UCSD-AML1 (cell line): ENCODE results near the gene SLC16A8.
"Not testable (repeated sequence)": the region's sequence is repeated elsewhere in the genome, so short reads cannot be mapped to it uniquely, and the experiment has no call there.

Source experiments
- DNase-seq: peaks from one replicate; lab custom pipeline; 2025; ENCODE audit not compliant: unreplicated experiment; lab: John Stamatoyannopoulos, UW

Gene SLC16A8

DNA sequence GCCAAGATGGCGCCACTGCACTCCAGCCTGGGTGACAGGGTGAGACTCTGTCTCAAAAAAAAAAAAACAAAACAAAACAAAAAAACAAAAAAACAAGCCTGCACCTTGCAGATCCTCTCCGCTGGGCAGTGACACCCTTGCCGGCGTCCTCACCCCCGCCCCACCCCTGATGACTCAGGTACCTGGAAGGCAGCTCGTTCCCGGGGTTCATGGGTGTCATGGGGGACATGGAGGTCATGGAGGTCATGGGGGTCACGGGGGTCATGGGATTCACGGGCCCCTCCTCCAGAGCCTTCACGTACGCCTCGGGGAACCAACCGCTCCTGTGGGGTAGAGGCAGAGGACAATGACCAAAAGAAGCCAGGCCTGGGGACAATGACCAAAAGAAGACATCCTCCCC lies 3.0 kb upstream of the SLC16A8 start:
- DNase-seq, result no peak

- no peak for DNase-seq
Observed at GRCh38 chr22:38086001-38086845, 2.2 kb upstream of the SLC16A8 start.

DNA sequence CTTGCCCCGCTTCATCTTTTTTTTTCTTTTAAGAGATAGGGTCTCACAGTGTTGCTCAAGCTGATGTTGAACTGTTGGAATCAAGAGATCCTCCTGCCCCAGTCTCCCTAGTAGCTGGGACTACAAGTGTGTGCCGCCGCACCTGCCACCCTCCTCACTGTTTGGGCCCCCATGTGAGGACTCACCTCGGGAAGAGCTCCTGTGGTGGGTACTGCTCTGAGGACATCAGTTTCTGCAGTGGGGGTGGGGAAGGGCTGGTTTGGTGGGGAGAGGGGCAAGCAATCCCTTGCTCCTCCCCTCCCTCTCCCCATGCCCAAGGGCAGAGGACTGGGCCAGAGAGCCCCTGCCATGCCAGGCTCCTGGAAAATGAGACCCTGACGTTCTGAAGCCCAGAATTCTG lies 1.5 kb upstream of the SLC16A8 start:
- DNase-seq, result no peak

- no peak for DNase-seq
Observed at GRCh38 chr22:38085056-38085455, 1.1 kb upstream of the SLC16A8 start.

GRCh38 chr22:38082986-38083710 lies 836 bp downstream of the SLC16A8 start:
- no peak for DNase-seq

DNA sequence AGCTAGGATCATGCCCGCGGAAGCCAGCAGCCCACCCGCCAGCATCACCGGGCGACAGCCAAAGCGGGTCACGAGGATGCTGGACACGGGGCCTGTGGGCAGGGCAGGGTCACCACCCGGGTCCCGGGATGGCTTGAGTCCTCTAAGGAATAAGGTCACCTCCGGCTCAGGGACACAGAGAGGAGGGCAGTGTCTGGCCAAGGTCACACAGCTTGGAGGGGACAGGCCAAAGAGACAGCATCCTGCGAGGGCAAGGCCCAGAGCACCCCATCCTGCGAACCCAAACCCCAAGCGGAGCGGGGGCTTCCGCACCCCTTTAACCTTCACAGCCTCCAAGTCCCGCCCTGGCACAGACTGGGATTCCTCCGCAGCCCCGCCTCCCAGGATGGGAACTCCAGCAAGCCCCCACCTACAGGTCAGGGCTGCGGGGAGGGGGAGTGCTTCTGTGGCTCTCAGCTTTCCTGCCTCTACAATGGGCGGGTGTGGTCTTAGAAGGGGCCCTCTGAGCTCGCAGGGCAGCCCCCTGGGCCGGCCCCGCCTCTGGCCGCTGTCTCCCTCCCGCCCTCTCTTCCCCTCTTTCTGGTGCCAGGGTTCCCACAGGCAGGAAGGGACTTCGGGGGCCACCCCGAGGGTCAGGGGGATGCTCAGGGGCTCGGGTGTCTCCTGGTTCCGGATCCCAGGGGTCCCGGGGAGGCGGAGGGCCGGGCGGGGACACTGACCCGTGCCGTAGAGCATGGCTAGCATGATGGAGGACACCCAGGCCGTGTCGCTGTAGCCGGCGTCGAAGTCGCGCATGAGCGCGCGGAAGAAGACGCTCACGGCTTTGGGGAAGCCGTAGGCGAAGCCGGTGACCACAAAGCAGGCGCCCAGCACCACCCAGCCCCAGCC lies 1.8 kb downstream of the SLC16A8 start:
- no peak for DNase-seq

DNA sequence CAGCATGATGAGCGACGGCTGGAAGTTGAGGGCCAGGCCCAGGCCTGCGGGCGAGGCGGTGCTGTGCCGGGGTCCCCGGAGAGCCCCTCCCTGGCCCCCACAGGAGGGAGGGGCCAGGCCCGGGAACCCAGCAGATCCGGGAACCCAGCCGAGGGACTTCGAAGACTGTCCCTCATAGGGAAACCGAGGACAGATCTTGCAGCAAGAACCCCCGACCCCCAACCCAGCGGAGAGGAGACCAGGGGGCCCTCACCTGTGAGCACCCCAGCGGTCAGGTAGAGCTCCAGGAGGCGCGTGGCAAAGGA lies 2.4 kb downstream of the SLC16A8 start:
- DNase-seq, result no peak

DNA sequence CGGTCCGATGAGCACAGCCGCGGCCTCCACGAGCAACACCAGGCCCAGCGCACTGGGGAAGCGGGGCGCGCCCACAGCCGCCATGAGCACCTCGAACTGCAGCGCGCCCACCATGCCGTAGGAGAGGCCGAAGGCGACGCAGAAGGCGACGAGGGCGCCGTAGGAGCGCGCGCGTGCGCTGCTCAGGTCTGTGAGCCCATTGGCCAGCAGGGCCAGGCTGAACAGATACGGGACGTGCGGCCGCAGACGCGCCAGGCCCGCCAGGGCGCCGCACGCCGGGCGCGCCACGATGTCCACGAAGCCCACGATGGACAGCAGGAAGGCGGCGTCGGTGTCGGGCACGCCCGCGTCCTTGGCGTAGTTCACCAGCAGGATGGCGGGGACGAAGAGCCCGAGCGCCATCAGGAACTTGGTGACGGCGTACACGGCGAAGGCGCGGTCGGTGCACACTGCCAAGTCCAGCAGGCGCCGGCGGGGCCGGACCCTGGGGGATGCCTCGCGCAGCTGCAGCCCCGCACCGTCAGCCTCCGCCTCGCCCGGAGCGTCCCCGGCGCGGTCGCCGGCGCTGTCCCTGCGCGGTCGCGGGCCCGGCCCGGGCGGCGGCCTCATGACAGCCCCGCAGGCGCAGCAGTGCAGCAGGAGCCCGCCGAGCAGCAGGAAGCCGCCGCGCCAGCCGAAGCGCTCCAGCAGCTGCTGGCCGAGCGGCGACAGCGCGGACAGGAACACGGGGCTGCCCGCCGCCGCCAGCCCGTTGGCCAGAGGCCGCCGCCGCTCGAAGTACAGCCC lies 2.9 kb downstream of the SLC16A8 start:
- no peak for DNase-seq

DNA sequence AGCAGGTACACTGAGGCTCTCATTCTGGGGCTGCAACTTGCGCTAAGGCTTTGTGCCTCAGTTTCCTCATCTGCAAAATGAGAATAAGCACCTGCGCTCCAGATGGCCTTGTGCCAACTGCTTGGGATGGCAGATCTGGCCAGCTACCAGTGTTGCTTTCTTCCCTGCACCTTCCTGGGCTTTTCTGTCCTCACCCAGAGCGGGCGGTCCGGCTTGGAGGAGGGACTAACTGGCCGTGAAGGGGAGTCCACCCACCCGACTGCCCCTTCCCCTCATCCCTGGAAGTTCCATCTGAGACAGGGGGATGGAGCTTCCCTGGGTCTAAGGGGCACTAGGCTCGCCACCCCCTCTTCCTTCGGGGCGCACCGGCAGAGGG lies 3.5 kb downstream of the SLC16A8 start:
- no peak for DNase-seq

DNA sequence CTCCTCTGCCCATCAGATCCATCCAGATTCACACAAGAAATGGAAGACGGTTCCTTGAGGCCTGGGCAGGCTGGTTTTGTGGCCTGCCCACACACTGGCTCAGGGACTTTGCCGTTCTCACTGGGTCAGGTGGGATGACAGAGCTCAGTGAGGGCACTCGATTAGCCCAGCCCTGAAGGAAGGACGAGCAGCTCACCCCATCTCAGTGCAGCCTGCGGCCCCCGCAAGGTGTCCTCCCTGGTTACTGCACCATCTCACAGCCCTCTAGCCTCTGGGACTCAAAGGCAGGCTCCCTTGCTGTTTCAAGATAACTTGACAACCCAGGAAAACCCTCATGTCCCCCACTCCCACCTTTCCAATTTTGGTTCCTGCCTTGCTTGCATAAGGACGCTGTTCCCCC lies 4.2 kb downstream of the SLC16A8 start:
- no peak for DNase-seq

- DNase-seq, result not testable (repeated sequence)
Observed at GRCh38 chr22:38079208-38079607, 4.8 kb downstream of the SLC16A8 start.

- no peak for DNase-seq
Observed at GRCh38 chr22:38078046-38078840, 5.7 kb downstream of the SLC16A8 start.

GRCh38 chr22:38077595-38077994 lies 6.4 kb downstream of the SLC16A8 start:
- DNase-seq, result no peak

DNA sequence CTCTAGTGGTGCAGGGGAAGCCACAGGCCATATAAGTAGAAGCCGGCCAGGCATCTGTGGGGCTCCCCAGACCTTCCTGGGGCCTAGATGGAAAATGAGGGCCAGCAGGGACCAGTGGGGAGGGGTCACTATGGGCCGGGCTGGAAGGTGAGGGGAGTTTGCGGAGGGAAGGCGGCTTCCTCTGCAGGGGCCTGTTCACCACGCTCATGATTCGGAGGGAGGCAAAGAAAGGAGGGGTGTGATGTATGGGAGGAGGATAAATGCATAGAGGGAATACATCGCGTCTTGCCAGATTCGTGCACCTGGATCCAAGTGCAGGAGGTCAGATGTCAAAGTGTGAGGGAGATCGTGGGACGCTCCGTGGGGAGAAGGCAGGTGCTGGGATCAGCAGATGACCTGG lies 6.9 kb downstream of the SLC16A8 start:
- no peak for DNase-seq

DNA sequence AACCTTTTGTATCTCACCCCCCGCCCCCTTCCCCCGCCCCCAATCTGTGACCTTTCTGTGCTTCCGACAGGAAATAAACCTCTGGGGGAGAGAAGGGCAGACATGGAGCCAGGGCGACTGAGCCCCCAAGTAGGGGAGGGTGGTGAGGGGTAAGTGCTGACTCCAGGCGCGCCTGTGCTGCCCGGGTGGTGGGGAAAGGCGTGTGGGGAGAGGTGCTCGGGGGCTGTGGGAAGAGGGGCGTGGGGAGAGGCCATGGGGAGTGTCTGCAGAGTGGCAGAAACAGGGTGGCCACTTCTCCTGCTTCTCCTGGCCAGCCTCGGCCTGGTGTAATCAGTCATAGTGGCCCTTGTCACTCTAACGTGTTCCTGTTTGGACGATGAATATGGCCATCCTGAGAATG lies 8.0 kb downstream of the SLC16A8 start:
- no peak for DNase-seq

DNA sequence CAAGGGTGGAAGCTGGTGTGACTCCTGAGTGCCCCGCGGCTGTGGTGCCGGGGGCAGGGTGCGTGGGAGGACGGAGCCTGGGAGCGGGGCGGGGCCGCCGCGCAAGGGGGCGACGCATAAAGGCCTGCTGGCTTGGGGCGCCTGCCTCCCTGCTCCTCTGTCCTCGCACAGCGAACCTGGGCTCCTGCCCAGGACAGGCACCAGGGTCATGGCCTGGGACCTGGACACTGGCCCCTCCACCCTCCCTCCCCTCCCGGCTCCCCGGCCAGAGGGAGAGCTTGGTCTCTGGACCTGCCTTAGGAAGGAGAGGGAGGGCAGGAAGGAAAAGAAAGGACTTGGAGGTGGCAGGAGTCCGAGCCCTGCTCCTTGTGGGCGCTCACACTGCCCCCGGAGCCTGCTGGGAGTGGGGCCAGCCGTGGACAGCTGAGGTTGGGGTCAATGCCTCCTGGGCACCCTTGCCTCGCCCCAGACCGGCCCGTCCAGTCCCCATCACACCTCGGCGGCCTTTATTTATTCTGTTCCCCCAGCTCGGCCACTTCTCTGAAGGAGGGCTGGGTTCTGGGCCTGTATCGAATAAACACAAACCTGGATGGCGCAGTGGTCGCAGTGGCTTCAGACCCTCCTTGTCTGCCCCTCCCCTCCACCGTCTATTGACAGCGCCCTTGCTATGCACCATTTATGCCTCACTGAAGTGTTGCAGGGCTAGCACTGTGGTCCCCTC lies 8.7 kb downstream of the SLC16A8 start:
- DNase-seq, result no peak

GRCh38 chr22:38074181-38075104 lies 9.5 kb downstream of the SLC16A8 start:
- no peak for DNase-seq
